Activated CD8-positive, alpha-beta memory T cell treated with anti-CD3 and anti-CD28 coated beads, Interleukin-2, amount 10 ng/mL, durations not matched to agents 7 days and 5 days (primary cell): ENCODE results near the gene PLEKHA1. TPM values are rescaled to one million over a fixed set of nuclear protein-coding genes. Genes with fewer than 3 reads are reported as not detected.

Source experiments
- ATAC-seq: fragments of 150-1000 bp; cut with Tn5 transposase; one replicate; pipeline ENCODE4 v1.10.0; 2021; ENCODE audit warnings: moderate library complexity
- CTCF ChIA-PET: fragments of 350-600 bp; sonication (Branson Sonifier 250); formaldehyde crosslinking; loops from one replicate; lab custom pipeline; 2021; ENCODE audit warnings: antibody characterized with exemption; lab: Charles Lee
- DNase-seq: peaks from one replicate; pipeline ENCODE4 v3.0.0-alpha.2; 2020
- H3K27ac Mint-ChIP-seq: one replicate; pipeline ENCODE4 v1.8.0; 2021; ENCODE audit warnings: mild to moderate bottlenecking, mixed read lengths
- H3K27me3 Mint-ChIP-seq: one replicate; pipeline ENCODE4 v1.8.0; 2021; ENCODE audit warnings: mixed read lengths
- H3K36me3 Mint-ChIP-seq: one replicate; pipeline ENCODE4 v1.8.0; 2021; ENCODE audit warnings: mild to moderate bottlenecking, mixed read lengths
- H3K4me1 Mint-ChIP-seq: one replicate; pipeline ENCODE4 v1.8.0; 2021; ENCODE audit warnings: mixed read lengths
- H3K4me3 Mint-ChIP-seq: one replicate; pipeline ENCODE4 v1.8.0; 2021; ENCODE audit warnings: mild to moderate bottlenecking, moderate library complexity, mixed read lengths
- H3K9me3 Mint-ChIP-seq: one replicate; pipeline ENCODE4 v1.8.0; 2022; ENCODE audit warnings: low read depth, mixed read lengths
- total RNA-seq, 2 experiments: library from RNA; stranded (reverse); gene quantifications; one replicate each; pipeline ENCODE4 v1.2.3, GENCODE V29; 2021

Gene PLEKHA1
- total RNA-seq, 2 experiments from 2014 or later = 5.3 to 7.2 TPM

GRCh38 chr10:122464586-122464985 lies 90.1 kb downstream of the PLEKHA1 start:
- H3K4me3 Mint-ChIP-seq = no peak overlapping the region
- no peaks in the 10 kb centered on the region for H3K36me3 Mint-ChIP-seq
- H3K27ac Mint-ChIP-seq = no peak overlapping the region
- peaks cover 13% of the 10 kb centered on the region for H3K4me1 Mint-ChIP-seq
- H3K27me3 Mint-ChIP-seq = peaks cover 74% of the 10 kb centered on the region
- ATAC-seq = no peak
- CTCF ChIA-PET = interaction anchor here (1.2 kb wide), 1 partner anchor 101 kb away, joined by 5 read pairs; no protein-coding TSS in a partner anchor
- no peak for DNase-seq
- no peaks in the 10 kb centered on the region for H3K9me3 Mint-ChIP-seq

- CTCF ChIA-PET = interaction anchor here (1.2 kb wide), 1 partner anchor 100 kb away, joined by 5 read pairs; no protein-coding TSS in a partner anchor
- H3K27me3 Mint-ChIP-seq = peaks cover 70% of the 10 kb centered on the region
- DNase-seq (no peak), ATAC-seq (no peak)
- H3K36me3 Mint-ChIP-seq = no peaks in the 10 kb centered on the region
- peaks cover 12% of the 10 kb centered on the region for H3K4me1 Mint-ChIP-seq
- no peak overlapping the region for H3K27ac Mint-ChIP-seq
- no peak overlapping the region for H3K4me3 Mint-ChIP-seq
- no peaks in the 10 kb centered on the region for H3K9me3 Mint-ChIP-seq
Observed at GRCh38 chr10:122465401-122466040, 91.0 kb downstream of the PLEKHA1 start.

- no peak overlapping the region for H3K4me3 Mint-ChIP-seq
- H3K4me1 Mint-ChIP-seq = peaks cover 10% of the 10 kb centered on the region
- no peaks in the 10 kb centered on the region for H3K36me3 Mint-ChIP-seq
- H3K27ac Mint-ChIP-seq = no peak overlapping the region
- H3K27me3 Mint-ChIP-seq = peaks cover 77% of the 10 kb centered on the region
- ATAC-seq (no peak), DNase-seq (no peak)
- no peaks in the 10 kb centered on the region for H3K9me3 Mint-ChIP-seq
- CTCF ChIA-PET = interaction anchor here (1.3 kb wide), 1 partner anchor 97 kb away, joined by 3 read pairs; no protein-coding TSS in a partner anchor
Observed at GRCh38 chr10:122466951-122467381, 92.5 kb downstream of the PLEKHA1 start.

DNA sequence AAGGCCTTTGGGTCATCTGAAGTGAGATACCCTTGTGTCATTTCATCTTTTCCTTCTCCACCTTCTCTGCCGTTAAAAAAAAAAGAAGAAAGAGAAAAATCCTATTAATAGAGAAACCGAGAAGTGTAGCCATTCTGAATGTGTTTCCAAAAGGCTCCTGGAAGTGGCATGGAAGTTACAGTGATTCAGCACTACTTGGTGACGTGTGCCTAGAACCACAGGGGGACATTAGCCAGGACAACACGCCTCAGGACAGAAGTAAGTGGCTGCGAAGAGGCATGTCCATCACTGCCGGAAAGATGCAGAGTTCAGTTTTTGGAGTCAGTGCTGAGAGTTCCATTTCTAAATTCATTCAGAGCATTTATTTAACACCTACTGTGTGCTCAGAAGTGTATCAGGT lies 93.2 kb downstream of the PLEKHA1 start:
- Mint-ChIP-seq H3K36me3 (no peaks in the 10 kb centered on the region), H3K27me3 (peaks cover 75% of the 10 kb centered on the region), H3K9me3 (no peaks in the 10 kb centered on the region), H3K27ac (no peak overlapping the region), H3K4me3 (no peak overlapping the region), H3K4me1 (peaks cover 5% of the 10 kb centered on the region)
- ATAC-seq = no peak
- no peak for DNase-seq
- CTCF ChIA-PET = interaction anchor here (1.3 kb wide), 3 partner anchors 12 to 169 kb away, joined by 3 read pairs; no protein-coding TSS in a partner anchor

DNA sequence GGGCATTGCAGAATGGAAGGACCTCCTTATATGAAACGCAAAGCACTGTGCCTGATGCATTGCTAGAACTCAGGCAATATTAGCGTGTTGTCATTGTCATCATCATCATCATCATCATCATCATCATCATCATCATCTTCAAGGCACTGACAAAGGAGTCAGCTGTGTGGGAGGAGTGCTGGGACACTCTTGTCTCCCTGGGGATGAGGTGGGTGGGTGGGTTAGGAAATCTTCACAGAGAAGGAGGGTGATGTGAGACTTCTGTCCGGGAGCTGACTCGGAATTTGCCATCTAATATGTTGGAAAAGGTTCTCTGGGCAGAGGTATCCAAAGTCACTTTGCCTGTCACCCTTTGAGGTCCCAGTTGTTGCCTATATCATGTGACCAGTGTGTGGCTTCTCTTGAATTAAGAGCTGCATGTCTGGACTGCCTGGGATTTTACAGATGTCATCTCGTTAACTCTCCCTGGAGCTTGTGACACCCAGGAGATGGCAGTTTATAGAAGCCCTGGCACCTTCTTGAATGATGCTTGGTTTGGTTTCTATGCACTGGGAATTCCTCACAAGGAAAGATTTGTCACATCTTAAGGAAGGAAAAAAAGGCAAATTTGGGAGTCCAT lies 93.9 kb downstream of the PLEKHA1 start:
- H3K27me3 Mint-ChIP-seq = peaks cover 72% of the 10 kb centered on the region
- no peak overlapping the region for H3K4me3 Mint-ChIP-seq
- ATAC-seq = no peak
- no peak overlapping the region for H3K27ac Mint-ChIP-seq
- H3K36me3 Mint-ChIP-seq = no peaks in the 10 kb centered on the region
- H3K9me3 Mint-ChIP-seq = no peaks in the 10 kb centered on the region
- CTCF ChIA-PET = interaction anchor here (0.9 to 1.3 kb wide), 3 partner anchors 12 to 170 kb away, joined by 3 read pairs; no protein-coding TSS in a partner anchor
- peaks cover under 1% of the 10 kb centered on the region for H3K4me1 Mint-ChIP-seq
- DNase-seq = no peak

DNA sequence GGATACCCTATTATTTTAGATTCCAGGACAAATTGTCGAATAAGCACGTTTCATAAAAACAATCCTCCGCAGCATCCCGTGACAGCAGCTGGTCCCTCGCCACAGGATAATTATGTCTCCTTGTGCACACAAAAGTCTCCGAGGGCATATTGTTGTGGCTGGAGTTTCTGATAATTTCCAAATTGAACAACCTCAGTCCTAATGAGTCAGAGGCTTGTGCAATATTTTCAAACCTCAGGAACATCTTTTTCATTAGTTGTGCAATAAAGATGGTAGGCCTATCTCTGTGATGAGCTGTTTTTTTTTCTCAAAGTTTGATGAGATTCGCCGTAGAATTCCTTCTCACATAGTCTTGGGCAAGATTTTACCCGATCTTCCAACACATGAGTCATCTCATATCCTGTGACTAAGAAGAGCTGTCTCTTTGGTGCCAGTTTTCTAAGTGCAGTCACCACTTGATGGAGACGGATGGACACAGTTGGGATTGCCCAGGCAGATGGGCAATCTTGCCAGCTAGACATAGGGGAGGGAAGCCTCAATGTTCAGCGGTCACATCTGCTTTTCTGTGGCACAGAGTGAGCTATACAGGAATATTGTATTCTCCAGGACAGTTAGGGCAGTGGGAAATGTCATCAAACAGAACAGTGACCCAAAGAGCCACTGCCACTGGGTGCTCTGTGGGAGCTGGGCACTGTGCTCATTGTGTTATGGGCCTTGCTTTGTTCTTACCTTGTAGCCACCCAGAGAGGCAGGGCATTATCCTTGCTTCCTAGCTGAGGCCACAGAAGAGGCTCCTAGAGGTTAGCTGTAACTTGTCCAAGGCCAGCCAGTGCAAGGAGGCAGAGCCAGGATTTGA lies 94.6 kb downstream of the PLEKHA1 start:
- Mint-ChIP-seq H3K4me1 (peaks cover 2% of the 10 kb centered on the region), H3K27me3 (peaks cover 72% of the 10 kb centered on the region), H3K36me3 (no peaks in the 10 kb centered on the region), H3K27ac (no peak overlapping the region), H3K9me3 (no peaks in the 10 kb centered on the region), H3K4me3 (no peak overlapping the region)
- ATAC-seq = no peak
- CTCF ChIA-PET = interaction anchor here (0.9 to 1.3 kb wide), 3 partner anchors 13 to 170 kb away, joined by 3 read pairs; no protein-coding TSS in a partner anchor
- no peak for DNase-seq

GRCh38 chr10:122469848-122470247 lies 95.3 kb downstream of the PLEKHA1 start:
- no peak for ATAC-seq
- H3K27ac Mint-ChIP-seq = no peak overlapping the region
- H3K36me3 Mint-ChIP-seq = no peaks in the 10 kb centered on the region
- DNase-seq = no peak
- H3K9me3 Mint-ChIP-seq = no peaks in the 10 kb centered on the region
- peaks cover 7% of the 10 kb centered on the region for H3K4me1 Mint-ChIP-seq
- CTCF ChIA-PET = interaction anchor here (1.6 kb wide), 1 partner anchor 20 kb away, joined by 4 read pairs; no protein-coding TSS in a partner anchor
- H3K27me3 Mint-ChIP-seq = peaks cover 72% of the 10 kb centered on the region
- H3K4me3 Mint-ChIP-seq = no peak overlapping the region

DNA sequence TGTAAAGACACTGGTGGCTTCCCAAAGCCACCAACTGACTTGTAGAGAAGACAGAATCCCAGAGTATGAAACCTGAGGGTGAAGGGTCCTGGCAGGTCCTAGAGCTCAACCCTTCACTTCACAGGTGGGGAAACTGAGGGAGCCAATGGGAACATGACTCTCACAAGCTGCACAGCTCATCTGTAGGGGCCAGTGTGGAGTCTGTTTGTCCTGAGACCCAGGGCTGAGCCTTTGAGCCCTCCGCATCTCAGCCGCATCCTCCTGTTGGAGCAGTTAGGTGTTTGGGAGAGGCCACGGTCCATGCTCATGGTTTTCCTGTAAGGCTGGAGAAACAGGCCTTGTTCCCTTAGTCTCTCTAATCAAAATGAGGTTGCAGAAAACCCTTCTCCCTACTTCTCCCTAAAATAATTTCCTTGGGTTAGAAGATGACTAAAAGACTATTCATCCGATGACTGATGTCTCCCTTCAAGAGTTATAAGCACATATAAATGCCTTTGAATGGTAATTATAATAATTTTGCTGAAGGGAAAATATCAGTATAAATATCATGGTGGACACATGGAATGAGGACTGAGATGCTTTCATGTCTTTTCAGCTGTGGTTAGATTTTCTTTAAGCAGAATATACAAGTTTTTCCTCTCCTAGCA lies 97.1 kb downstream of the PLEKHA1 start:
- no peaks in the 10 kb centered on the region for H3K9me3 Mint-ChIP-seq
- CTCF ChIA-PET = interaction anchor here (1.6 kb wide), 1 partner anchor 18 kb away, joined by 4 read pairs; no protein-coding TSS in a partner anchor
- no peak overlapping the region for H3K27ac Mint-ChIP-seq
- peaks cover 67% of the 10 kb centered on the region for H3K27me3 Mint-ChIP-seq
- H3K4me1 Mint-ChIP-seq = peaks cover 7% of the 10 kb centered on the region
- no peak overlapping the region for H3K4me3 Mint-ChIP-seq
- no peak for DNase-seq
- H3K36me3 Mint-ChIP-seq = no peaks in the 10 kb centered on the region
- no peak for ATAC-seq

- Mint-ChIP-seq H3K4me1 (peaks cover 7% of the 10 kb centered on the region), H3K36me3 (no peaks in the 10 kb centered on the region), H3K9me3 (no peaks in the 10 kb centered on the region), H3K4me3 (no peak overlapping the region), H3K27ac (no peak overlapping the region), H3K27me3 (peaks cover 54% of the 10 kb centered on the region)
- DNase-seq (no peak), ATAC-seq (no peak)
- CTCF ChIA-PET = no interaction called here
Observed at GRCh38 chr10:122473116-122473515, 98.6 kb downstream of the PLEKHA1 start.

DNA sequence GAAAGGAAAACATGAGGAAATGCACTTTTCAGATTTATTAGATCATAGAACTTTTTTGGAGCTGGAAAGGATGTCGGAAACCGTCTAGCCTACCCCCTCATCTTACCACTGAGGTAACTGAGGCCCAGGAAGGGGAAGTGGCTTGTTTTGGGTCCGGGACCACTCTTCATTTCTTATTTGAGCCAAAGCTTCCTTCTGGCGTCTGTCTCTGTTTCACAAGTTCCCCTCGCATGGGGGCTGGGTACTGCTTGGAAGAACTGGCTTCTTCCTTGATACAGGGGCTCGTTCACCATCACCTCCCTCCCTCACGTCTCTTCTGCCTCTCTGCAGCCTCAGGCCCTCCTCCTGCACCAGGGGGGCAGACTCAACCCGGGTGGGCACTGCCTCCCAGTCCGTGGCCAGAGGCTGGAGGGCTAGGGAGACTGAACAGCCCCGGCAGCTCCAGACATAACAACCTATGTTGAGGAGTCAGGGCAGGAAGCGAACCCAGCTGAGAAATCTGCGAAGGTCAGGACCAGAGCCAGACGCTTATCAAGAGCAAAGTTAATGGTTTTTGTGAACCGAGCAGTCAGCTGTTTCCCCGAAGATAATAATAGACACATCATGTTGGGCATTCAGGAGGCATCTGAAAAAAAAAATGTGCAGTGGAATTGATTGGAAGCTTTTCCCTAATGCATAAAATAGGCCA lies 99.8 kb downstream of the PLEKHA1 start:
- H3K36me3 Mint-ChIP-seq = no peaks in the 10 kb centered on the region
- CTCF ChIA-PET = no interaction called here
- ATAC-seq = no peak
- no peaks in the 10 kb centered on the region for H3K9me3 Mint-ChIP-seq
- H3K27me3 Mint-ChIP-seq = peaks cover 55% of the 10 kb centered on the region
- DNase-seq = no peak
- H3K4me3 Mint-ChIP-seq = no peak overlapping the region
- H3K4me1 Mint-ChIP-seq = peaks cover 7% of the 10 kb centered on the region
- no peak overlapping the region for H3K27ac Mint-ChIP-seq

DNA sequence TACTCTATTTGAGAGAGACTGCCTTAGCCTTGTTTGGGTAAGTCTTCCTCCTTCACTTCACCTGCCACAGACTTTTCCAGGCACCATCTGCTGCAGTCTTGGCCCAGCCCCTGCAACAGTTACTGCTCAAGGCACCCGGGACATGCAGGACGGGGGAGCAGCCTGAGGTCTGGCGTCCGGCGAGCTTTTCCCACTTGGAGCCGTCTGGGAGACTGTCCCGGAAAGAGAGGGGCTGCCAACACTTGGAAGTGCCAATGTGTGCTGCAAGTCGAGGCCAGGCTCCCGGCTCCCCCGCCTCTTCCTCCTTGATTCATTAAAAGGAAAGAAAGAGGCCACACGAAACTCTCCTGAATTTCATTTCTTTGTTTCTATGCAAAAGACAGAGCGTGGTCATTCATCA lies 100.6 kb downstream of the PLEKHA1 start:
- no peaks in the 10 kb centered on the region for H3K36me3 Mint-ChIP-seq
- no peak overlapping the region for H3K27ac Mint-ChIP-seq
- DNase-seq (no peak), ATAC-seq (no peak)
- CTCF ChIA-PET = no interaction called here
- H3K27me3 Mint-ChIP-seq = peaks cover 48% of the 10 kb centered on the region
- no peaks in the 10 kb centered on the region for H3K9me3 Mint-ChIP-seq
- peaks cover 7% of the 10 kb centered on the region for H3K4me1 Mint-ChIP-seq
- H3K4me3 Mint-ChIP-seq = no peak overlapping the region

DNA sequence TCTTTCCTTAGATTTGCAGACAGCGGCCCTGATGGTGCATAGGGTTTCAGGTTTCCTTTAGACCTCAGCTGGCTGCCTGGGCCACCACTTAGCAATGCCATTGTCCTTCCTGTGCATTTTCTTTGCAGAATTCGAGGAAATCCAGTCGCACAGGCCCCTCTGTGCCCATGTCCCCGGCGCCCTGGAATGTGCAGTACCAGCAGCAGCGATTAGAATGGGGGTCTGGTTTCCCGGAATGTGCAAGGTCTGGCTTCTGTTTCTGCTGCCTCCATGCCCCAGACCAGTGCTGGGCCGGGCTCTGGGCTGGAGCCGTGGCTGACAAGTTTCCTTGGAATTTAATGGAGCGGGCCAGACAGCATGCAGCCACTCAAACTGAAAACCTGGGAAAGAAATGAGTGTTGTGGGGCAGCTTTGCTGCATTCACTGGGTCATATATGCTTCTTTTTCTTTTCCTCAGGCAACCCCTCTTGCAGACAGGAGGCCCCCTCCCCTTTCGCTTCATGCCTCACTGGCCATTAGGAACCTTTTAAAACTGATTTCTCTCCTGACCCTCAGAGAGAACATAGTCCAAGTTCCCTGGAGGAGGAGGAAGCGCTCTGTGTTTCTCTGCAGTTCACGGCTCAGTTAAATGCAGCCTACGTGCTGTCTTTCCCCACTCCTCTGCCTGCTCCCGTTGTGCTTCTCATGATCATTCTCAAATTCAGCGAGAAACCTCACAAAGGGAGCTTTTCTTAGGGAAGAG lies 101.3 kb downstream of the PLEKHA1 start:
- H3K27me3 Mint-ChIP-seq = peaks cover 47% of the 10 kb centered on the region

More for the DNA sequence above, 101.3 kb downstream of the PLEKHA1 start:
- H3K36me3 Mint-ChIP-seq = no peaks in the 10 kb centered on the region
- no peak overlapping the region for H3K4me3 Mint-ChIP-seq
- H3K27ac Mint-ChIP-seq = no peak overlapping the region
- no peaks in the 10 kb centered on the region for H3K9me3 Mint-ChIP-seq
- no peak for ATAC-seq
- CTCF ChIA-PET = no interaction called here
- no peak for DNase-seq
- peaks cover 7% of the 10 kb centered on the region for H3K4me1 Mint-ChIP-seq
